K562 (cell line): Measurements from ENCODE around the gene RHOA. TPM values are rescaled to one million over a fixed set of nuclear protein-coding genes. Genes with fewer than 3 reads are reported as not detected.

ENCODE experiments used
- ATAC-seq: fragments of 200-7000 bp; cut with Tn5 transposase; 3 replicates; pipeline ENCODE4 v1.9.1; 2020; ENCODE audit warnings: moderate library complexity
- BruUV-seq: library from RNA; stranded (reverse); fragments of 400-500 nt; replicated peaks from 2 replicates; lab custom pipeline; 2021; lab: Mats Ljungman, UMichigan
- CTCF ChIA-PET: fragments of 300-600 bp; formaldehyde crosslinking; extraction: SDS; loops from one replicate; lab custom pipeline; 2021; ENCODE audit warnings: low intra/inter-chr PET ratio; lab: Yijun Ruan, JAX
- POLR2A ChIA-PET: fragments of 300-600, 350-650 bp; sonication (Branson Sonifier 250); formaldehyde crosslinking; extraction: SDS; loops from one replicate; lab custom pipeline; 2021; ENCODE audit warnings: antibody characterized with exemption, inconsistent platforms; lab: Yijun Ruan, JAX
- DNase-seq, 4 experiments: peaks; one replicate each; pipeline versions ENCODE4 v3.0.0 to v3.0.0-alpha.2; 2011 to 2018; ENCODE audit warnings: low spot score in 3 of 4, mixed read lengths in 3 of 4; ENCODE audit errors: extremely low read depth in 1 of 4
- FAIRE-seq: peaks from 2 replicates; lab custom pipeline; 2011; peaks lifted over from hg19 to GRCh38; lab: Jason Lieb, UNC
- H2AFZ ChIP-seq: 2 replicates; pipeline ENCODE4 v1.6.0; 2011; ENCODE audit warnings: low read depth, low read length, control low read depth, inconsistent platforms
- H3K27ac ChIP-seq: fragments of 200-600 bp; 3 replicates; pipeline ENCODE4 v1.8.0; 2011; ENCODE audit warnings: low read depth, mild to moderate bottlenecking, control low read depth, inconsistent platforms, low read length, moderate library complexity, mixed read lengths; ENCODE audit errors: extremely low read depth
- H3K27me3 ChIP-seq, 2 experiments: fragments of 300-600 bp in 1 of 2; 2 replicates in 1 of 2; 3 replicates in 1 of 2; pipeline versions ENCODE4 v1.6.0 to v1.8.0; 2011; ENCODE audit warnings: inconsistent platforms in 2 of 2, low read length in 2 of 2, mild to moderate bottlenecking in 1 of 2, mixed read lengths in 1 of 2, moderate library complexity in 1 of 2; ENCODE audit not compliant: control insufficient read depth in 2 of 2, insufficient read depth in 2 of 2
- H3K36me3 ChIP-seq: fragments of 300-600 bp; 3 replicates; pipeline ENCODE4 v1.8.0; 2011; ENCODE audit warnings: mild to moderate bottlenecking, low read length, inconsistent platforms; ENCODE audit not compliant: control insufficient read depth, insufficient read depth
- H3K4me1 ChIP-seq, 2 experiments: fragments of 200-600 bp in 1 of 2; replicated peaks in 1 of 2; 2 replicates in 1 of 2; 3 replicates in 1 of 2; pipeline versions ENCODE4 v1.5.1 to v1.8.0; 2011; ENCODE audit warnings: inconsistent platforms in 2 of 2, low read length in 2 of 2, mild to moderate bottlenecking in 1 of 2, mixed read lengths in 1 of 2, moderate library complexity in 1 of 2; ENCODE audit not compliant: control insufficient read depth in 2 of 2, insufficient read depth in 2 of 2
- H3K4me2 ChIP-seq: 2 replicates; pipeline ENCODE4 v1.6.1; 2011; ENCODE audit warnings: low read length, control low read depth, inconsistent platforms, mixed read lengths; ENCODE audit not compliant: insufficient read depth
- H3K4me3 ChIP-seq: fragments of 200-600 bp; sonication (generic), shearing (Covaris generic); 2 replicates; pipeline ENCODE4 v1.5.1; 2016; ENCODE audit warnings: control low read depth, inconsistent platforms
- H3K79me2 ChIP-seq: fragments of 200-600 bp; 3 replicates; pipeline ENCODE4 v1.8.0; 2011; ENCODE audit warnings: low read length, inconsistent platforms; ENCODE audit not compliant: control insufficient read depth, insufficient read depth
- H3K9ac ChIP-seq, 2 experiments: 2 replicates each; pipeline versions ENCODE4 v1.6.0 to v1.6.1; 2011; ENCODE audit warnings: low read depth in 2 of 2, low read length in 2 of 2, control low read depth in 1 of 2, inconsistent platforms in 1 of 2, mild to moderate bottlenecking in 1 of 2, mixed read lengths in 1 of 2; ENCODE audit not compliant: insufficient read depth in 1 of 2
- H3K9me1 ChIP-seq: one replicate; pipeline ENCODE4 v1.6.0; 2011; ENCODE audit warnings: inconsistent platforms, mild to moderate bottlenecking, low read length, moderate library complexity; ENCODE audit not compliant: control insufficient read depth, insufficient read depth
- H3K9me3 ChIP-seq: replicated peaks from 2 replicates; pipeline ENCODE4 v1.5.1; 2011; ENCODE audit warnings: low read depth, low read length, inconsistent platforms; ENCODE audit not compliant: control insufficient read depth, insufficient read depth
- H4K20me1 ChIP-seq: replicated peaks from 2 replicates; pipeline ENCODE4 v1.6.1; 2011; ENCODE audit warnings: low read length, inconsistent platforms, mixed read lengths; ENCODE audit not compliant: control insufficient read depth, insufficient read depth
- ATF4 ChIP-seq: fragments of 450-650 bp; formaldehyde crosslinking; IDR thresholded peaks from 2 replicates; pipeline ENCODE4 v1.4.0; 2022; ENCODE audit warnings: mild to moderate bottlenecking, moderate library complexity
- CREB3L1 ChIP-seq: fragments of 450-650 bp; IDR thresholded peaks from 2 replicates; pipeline ENCODE4 v1.6.1; 2014; ENCODE audit warnings: low read depth, mild to moderate bottlenecking, moderate library complexity, borderline replicate concordance
- FOXP4 ChIP-seq: sonication (generic); formaldehyde crosslinking; IDR thresholded peaks from 2 replicates; pipeline ENCODE4 v1.8.0; 2022; ENCODE audit warnings: mild to moderate bottlenecking, missing genetic modification reagents, borderline replicate concordance
- HNRNPL ChIP-seq: fragments of 200-400 bp; formaldehyde crosslinking; IDR thresholded peaks from 2 replicates; pipeline ENCODE4 v1.6.1; 2017; ENCODE audit warnings: low read depth, mild to moderate bottlenecking, low read length
- NCOA6 ChIP-seq: fragments of 450-650 bp; IDR thresholded peaks from 2 replicates; pipeline ENCODE4 v1.6.1; 2017; ENCODE audit warnings: mild to moderate bottlenecking
- RBM15 ChIP-seq: fragments of 200-400 bp; formaldehyde crosslinking; IDR thresholded peaks from 2 replicates; pipeline ENCODE4 v1.6.1; 2018; ENCODE audit warnings: mild to moderate bottlenecking, low read length, moderate library complexity; ENCODE audit not compliant: insufficient read depth
- SMARCA5 ChIP-seq: fragments of 450-650 bp; IDR thresholded peaks from 2 replicates; pipeline ENCODE4 v1.6.1; 2016
- SREBF2 ChIP-seq: sonication (generic); formaldehyde crosslinking; IDR thresholded peaks from 2 replicates; pipeline ENCODE4 v1.4.0; 2020; ENCODE audit warnings: mild to moderate bottlenecking, missing genetic modification reagents
- ZBTB17 ChIP-seq: fragments of 450-650 bp; formaldehyde crosslinking; IDR thresholded peaks from 2 replicates; pipeline ENCODE4 v1.4.0; 2020; ENCODE audit warnings: mild to moderate bottlenecking
- ZNF398 ChIP-seq: fragments of 250-450 bp; sonication (Bioruptor Pico); IDR thresholded peaks from 2 replicates; pipeline ENCODE4 v1.8.0; 2021; ENCODE audit warnings: moderate library complexity, mild to moderate bottlenecking, inconsistent platforms
- WGBS: fragments of 100-300 bp; shearing (Covaris generic); methylation state at CpG from one replicate; pipeline ENCODE4 v1.1.6; 2016; ENCODE audit warnings: low coverage, mixed read lengths; ENCODE audit not compliant: insufficient coverage; ENCODE audit errors: missing lambda C conversion rate; 5-methylcytosine and 5-hydroxymethylcytosine counted together
- in situ Hi-C: fragments of 300-500 bp; cut with MboI; formaldehyde crosslinking; loops from 4 replicates; pipeline ENCODE4 v1.15.0; 2018; ENCODE audit warnings: inconsistent platforms, mixed read lengths
- intact Hi-C: fragments of 100-400 bp; cut with micrococcal nuclease; formaldehyde crosslinking; loops from 2 replicates; pipeline ENCODE4 v1.14.2; 2022
- polyA plus RNA-seq, 8 experiments: library from polyadenylated mRNA; depleted of rRNA in 4 of 8; stranded (reverse) in 5 of 8; unstranded in 3 of 8; fragments of >200 nt; fragmentation: Nextera tagmentation in 2 of 8; fragmentation: Illumina TruSeq in 1 of 8; extraction: Ambion mirVana in 2 of 8; extraction: Trizol in 1 of 8; gene quantifications; 2 replicates each; pipeline versions ENCODE4 v1.2.1 to v1.2.3, GENCODE V29; 2011 to 2014; ENCODE audit warnings: inconsistent platforms in 1 of 8, missing spikeins in 1 of 8
- total RNA-seq, 7 experiments: library from RNA; depleted of rRNA in 6 of 7; stranded (reverse); fragments of >200 nt in 6 of 7; fragmentation: Illumina TruSeq in 2 of 7; extraction: Trizol in 2 of 7; gene quantifications; 2 replicates each; pipeline versions ENCODE4 v1.2.1 to v1.2.3, GENCODE V29; 2011 to 2021; ENCODE audit warnings: low replicate concordance in 1 of 7

The RHOA gene
- total and polyA plus RNA-seq, 9 of the 15 experiments (the other 6 are each of a cell fraction or from before 2014, with no cell fraction given): 136 to 540 (median 236) TPM

GRCh38 chr3:49346797-49347251 is 65.0 kb downstream of the RHOA start (continued):
- no peak for TF ChIP-seq FOXP4
- no peak for TF ChIP-seq SREBF2 (CRISPR knock-in tag)
- no peak for TF ChIP-seq ZBTB17 (CRISPR knock-in tag)
- TF ChIP-seq ATF4: no peak
- no peak for TF ChIP-seq NCOA6
- no peak for TF ChIP-seq SMARCA5

- Histone ChIP-seq H4K20me1 (no peaks in the 10 kb centered on the region), H2AFZ (no peak overlapping the region), H3K4me2 (no peak overlapping the region), H3K27ac (no peak overlapping the region), H3K27me3 (no peaks in the 10 kb centered on the region), H3K36me3 (no peaks in the 10 kb centered on the region), H3K4me3 (no peak overlapping the region), H3K79me2 (peaks cover 29% of the 10 kb centered on the region), H3K9me3 (no peaks in the 10 kb centered on the region), H3K9me1 (no peaks in the 10 kb centered on the region), H3K4me1 (peaks cover 6 to 18% of the 10 kb centered on the region in 2 experiments; a peak in 4 of 5 replicates), H3K9ac (no peak overlapping the region)
- in situ Hi-C loops (no loop called here), intact Hi-C loops (loop anchor here (5.0 kb wide), 3 partner anchors 39 to 171 kb away; partner anchors contain the start of genes KLHDC8B and NICN1)
- ChIA-PET POLR2A (interaction anchor here (1.0 kb wide), 1 partner anchor 105 kb away, joined by 3 read pairs; no protein-coding TSS in a partner anchor), CTCF (no interaction called here)
- no peak for TF ChIP-seq RBM15
- no peak for TF ChIP-seq ZNF398
- no peak for TF ChIP-seq HNRNPL
- no peak for TF ChIP-seq CREB3L1
- ATAC-seq (no peak), DNase-seq (no peak), FAIRE-seq (peak; percentile 19)
- no TSS peak for BruUV-seq
- WGBS: 76% methylated on average over 3 of the region's 3 CpGs
Measured at GRCh38 chr3:49343163-49343562, 68.6 kb downstream of the RHOA start.
